ENCODE data around the gene MCRIP1. TPM values are rescaled to one million over a fixed set of nuclear protein-coding genes. Genes with fewer than 3 reads are reported as not detected.

The MCRIP1 gene
- 113 TPM for total RNA-seq
- polyA plus RNA-seq (ENCODE audit: insufficient read depth in 1 of 8, insufficient read length in 8 of 8, low replicate concordance in 1 of 8) = 100 to 1,000 TPM; 123 to 147 (median 134) TPM
- long read RNA-seq, donor 1, transcript MCRIP1-203 (6 exons, 925 nt) = minor isoform, 7 of 28 reads
- long read RNA-seq, donor 1, transcript MCRIP1-201 (5 exons, 1,209 nt) = major isoform, 16 of 28 reads
- long read RNA-seq, donor 1, partial matches to known transcripts = 0 of 28 reads
- long read RNA-seq, donor 1, other reads (novel, unspliced or antisense) = 0 of 28 reads
- long read RNA-seq, donor 2, partial matches to known transcripts = 0 of 3 reads
- long read RNA-seq, donor 2, other reads (novel, unspliced or antisense) = 0 of 3 reads
- long read RNA-seq, donor 3, transcript MCRIP1-207 (4 exons, 2,775 nt) = minor isoform, 8 of 79 reads
- long read RNA-seq, donor 3, transcript MCRIP1-201 (5 exons, 1,209 nt) = major isoform, 44 of 79 reads
- long read RNA-seq, donor 3, transcript MCRIP1-203 (6 exons, 925 nt) = minor isoform, 12 of 79 reads
- long read RNA-seq, donor 3, partial matches to known transcripts = 7 of 79 reads
- long read RNA-seq, donor 3, other reads (novel, unspliced or antisense) = 0 of 79 reads
- long read RNA-seq, donor 4, transcript MCRIP1-201 (5 exons, 1,209 nt) = major isoform, 17 of 50 reads
- long read RNA-seq, donor 4, transcript MCRIP1-207 (4 exons, 2,775 nt) = minor isoform, 6 of 50 reads
- long read RNA-seq, donor 4, transcript MCRIP1-203 (6 exons, 925 nt) = minor isoform, 7 of 50 reads
- long read RNA-seq, donor 4, partial matches to known transcripts = 11 of 50 reads
- long read RNA-seq, donor 4, other reads (novel, unspliced or antisense) = 0 of 50 reads
- long read RNA-seq, donor 5, transcript MCRIP1-201 (5 exons, 1,209 nt) = major isoform, 98 of 161 reads
- long read RNA-seq, donor 5, transcript MCRIP1-207 (4 exons, 2,775 nt) = minor isoform, 14 of 161 reads
- long read RNA-seq, donor 5, transcript MCRIP1-211 (3 exons, 751 nt) = minor isoform, 7 of 161 reads
- long read RNA-seq, donor 5, transcript MCRIP1-203 (6 exons, 925 nt) = minor isoform, 28 of 161 reads
- long read RNA-seq, donor 5, partial matches to known transcripts = 7 of 161 reads
- long read RNA-seq, donor 5, other reads (novel, unspliced or antisense) = 0 of 161 reads
- long read RNA-seq, donor 6, transcript MCRIP1-207 (4 exons, 2,775 nt) = minor isoform, 11 of 149 reads
- long read RNA-seq, donor 6, transcript MCRIP1-203 (6 exons, 925 nt) = minor isoform, 36 of 149 reads
- long read RNA-seq, donor 6, transcript MCRIP1-201 (5 exons, 1,209 nt) = major isoform, 84 of 149 reads
- long read RNA-seq, donor 6, partial matches to known transcripts = 8 of 149 reads
- long read RNA-seq, donor 6, other reads (novel, unspliced or antisense) = 0 of 149 reads
- long read RNA-seq, donor 7, transcript MCRIP1-201 (5 exons, 1,209 nt) = major isoform, 50 of 100 reads
- long read RNA-seq, donor 7, transcript MCRIP1-210 (4 exons, 577 nt) = minor isoform, 11 of 100 reads
- long read RNA-seq, donor 7, transcript MCRIP1-203 (6 exons, 925 nt) = minor isoform, 21 of 100 reads
- long read RNA-seq, donor 7, transcript MCRIP1-207 (4 exons, 2,775 nt) = minor isoform, 6 of 100 reads
- long read RNA-seq, donor 7, partial matches to known transcripts = 6 of 100 reads
- long read RNA-seq, donor 7, other reads (novel, unspliced or antisense) = 0 of 100 reads
- long read RNA-seq, donor 8, transcript MCRIP1-203 (6 exons, 925 nt) = minor isoform, 13 of 45 reads
- long read RNA-seq, donor 8, transcript MCRIP1-201 (5 exons, 1,209 nt) = major isoform, 16 of 45 reads
- long read RNA-seq, donor 8, partial matches to known transcripts = 6 of 45 reads
- long read RNA-seq, donor 8, other reads (novel, unspliced or antisense) = 0 of 45 reads
- long read RNA-seq, donor 9, transcript MCRIP1-201 (5 exons, 1,209 nt) = major isoform, 30 of 54 reads
- long read RNA-seq, donor 9, transcript MCRIP1-207 (4 exons, 2,775 nt) = minor isoform, 5 of 54 reads
- long read RNA-seq, donor 9, transcript MCRIP1-203 (6 exons, 925 nt) = minor isoform, 8 of 54 reads
- long read RNA-seq, donor 9, partial matches to known transcripts = 5 of 54 reads
- long read RNA-seq, donor 9, other reads (novel, unspliced or antisense) = 0 of 54 reads
- long read RNA-seq, donor 10, transcript MCRIP1-203 (6 exons, 925 nt) = minor isoform, 9 of 71 reads
- long read RNA-seq, donor 10, transcript MCRIP1-201 (5 exons, 1,209 nt) = major isoform, 37 of 71 reads
- long read RNA-seq, donor 10, transcript MCRIP1-207 (4 exons, 2,775 nt) = minor isoform, 8 of 71 reads
- long read RNA-seq, donor 10, partial matches to known transcripts = 7 of 71 reads
- long read RNA-seq, donor 10, other reads (novel, unspliced or antisense) = 0 of 71 reads
- long read RNA-seq, donor 11, transcript MCRIP1-203 (6 exons, 925 nt) = minor isoform, 13 of 58 reads
- long read RNA-seq, donor 11, transcript MCRIP1-201 (5 exons, 1,209 nt) = major isoform, 32 of 58 reads
- long read RNA-seq, donor 11, partial matches to known transcripts = 5 of 58 reads
- long read RNA-seq, donor 11, other reads (novel, unspliced or antisense) = 0 of 58 reads

DNA sequence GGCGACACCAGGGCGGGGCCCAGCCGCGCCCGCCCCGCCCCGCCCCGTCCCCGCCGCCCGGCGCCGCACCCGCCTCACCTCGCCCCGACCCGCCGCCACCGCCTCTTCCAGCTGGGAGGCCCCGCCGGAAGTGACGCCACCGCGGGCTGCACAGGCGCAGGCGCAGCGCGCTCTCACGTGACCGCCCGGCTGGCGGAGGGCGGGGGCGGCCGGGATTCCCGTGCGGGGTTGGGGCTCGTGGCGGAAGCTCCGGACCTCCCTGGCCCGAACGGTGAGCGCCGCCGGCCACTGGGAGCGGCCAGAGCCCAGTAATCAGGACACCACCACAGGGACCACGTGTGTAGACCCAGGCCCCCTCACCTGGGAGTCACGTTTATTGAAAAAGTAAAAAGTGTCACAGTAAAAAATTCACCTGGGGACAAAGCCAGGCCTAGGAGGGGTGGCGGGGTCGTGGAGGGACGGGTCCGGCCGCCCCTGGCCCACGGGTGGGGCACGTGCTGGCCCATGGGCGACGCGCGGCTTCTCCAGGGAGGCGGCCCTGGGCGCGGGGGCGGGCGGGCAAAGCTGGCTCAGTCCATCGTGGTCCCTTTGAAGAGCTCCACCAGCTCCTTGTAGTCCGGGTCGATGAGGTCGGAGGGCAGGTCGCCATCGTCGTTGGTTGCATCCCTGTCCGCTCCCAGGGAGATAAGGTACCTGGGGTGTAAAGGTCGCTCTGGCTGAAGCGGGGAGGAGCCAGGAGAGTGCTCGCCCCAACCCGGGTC lies at the start of gene MCRIP1:
Gene MCRIP1 (minus strand): TSS at position 132 of the 761 bp plus-strand sequence. CDS start 8,785 bp downstream, outside the sequence.
- Histone ChIP-seq H3K27ac (ENCODE audit: low read length) (peak within 1 kb of the TSS; percentile 96), H3K27me3 (ENCODE audit: control insufficient read depth, insufficient read depth, low read length) (no peaks in the 10 kb centered on the region), H3K9me3 (replicated peaks; ENCODE audit: control insufficient read depth, low read depth, low read length) (no peaks in the 10 kb centered on the region), H3K4me3 (ENCODE audit: low read length) (peak within 1 kb of the TSS; percentile 93), H3K4me1 (ENCODE audit: control insufficient read depth, insufficient read depth, low read length) (peaks cover 31% of the 10 kb centered on the region), H3K36me3 (ENCODE audit: control insufficient read depth, insufficient read depth, low read length) (peaks cover 9% of the 10 kb centered on the region)
- peak; percentile 97 for DNase-seq
- WGBS (ENCODE audit: insufficient coverage) = under 1% methylated on average over 71 of the region's 76 CpGs

GRCh38 chr17:81879121-81879520 lies 46.0 kb upstream of the MCRIP1 start:
- Histone ChIP-seq H3K27me3 (ENCODE audit: control insufficient read depth, insufficient read depth, low read length) (no peaks in the 10 kb centered on the region), H3K36me3 (ENCODE audit: control insufficient read depth, insufficient read depth, low read length) (peaks cover 26% of the 10 kb centered on the region), H3K4me3 (ENCODE audit: low read length) (no peak overlapping the region), H3K4me1 (ENCODE audit: control insufficient read depth, insufficient read depth, low read length) (no peaks in the 10 kb centered on the region), H3K9me3 (replicated peaks; ENCODE audit: control insufficient read depth, low read depth, low read length) (no peaks in the 10 kb centered on the region), H3K27ac (ENCODE audit: low read length) (no peak overlapping the region)
- no peak for DNase-seq
- WGBS (ENCODE audit: insufficient coverage) = no CpG with 5 or more reads among the region's 5 CpGs

DNA sequence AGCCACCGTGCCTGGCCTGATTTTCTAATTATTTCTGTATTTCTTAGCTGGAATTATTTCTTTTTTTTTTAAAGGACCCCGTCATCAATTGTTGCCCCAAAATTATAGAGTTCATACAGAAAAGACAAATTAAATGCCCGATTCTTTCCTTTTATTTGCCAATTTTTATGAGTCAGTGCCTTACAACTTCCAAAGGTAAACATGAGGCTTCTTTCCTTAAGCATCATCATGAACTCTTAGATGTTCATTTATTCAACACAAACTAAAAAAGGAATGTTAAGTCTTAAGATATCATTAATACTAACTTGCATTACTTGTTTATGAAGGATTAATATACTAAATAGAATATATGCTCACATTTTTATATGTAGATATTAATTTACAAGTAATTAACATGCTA lies 45.2 kb upstream of the MCRIP1 start:
- Histone ChIP-seq H3K36me3 (ENCODE audit: control insufficient read depth, insufficient read depth, low read length) (peaks cover 22% of the 10 kb centered on the region), H3K4me1 (ENCODE audit: control insufficient read depth, insufficient read depth, low read length) (no peaks in the 10 kb centered on the region), H3K27me3 (ENCODE audit: control insufficient read depth, insufficient read depth, low read length) (no peaks in the 10 kb centered on the region), H3K4me3 (ENCODE audit: low read length) (no peak overlapping the region), H3K27ac (ENCODE audit: low read length) (no peak overlapping the region), H3K9me3 (replicated peaks; ENCODE audit: control insufficient read depth, low read depth, low read length) (no peaks in the 10 kb centered on the region)
- 80% methylated on average over 1 of the region's 3 CpGs for WGBS (ENCODE audit: insufficient coverage)
- DNase-seq = no peak

- Histone ChIP-seq H3K27me3 (ENCODE audit: control insufficient read depth, insufficient read depth, low read length) (no peaks in the 10 kb centered on the region), H3K4me3 (ENCODE audit: low read length) (no peak overlapping the region), H3K9me3 (replicated peaks; ENCODE audit: control insufficient read depth, low read depth, low read length) (no peaks in the 10 kb centered on the region), H3K27ac (ENCODE audit: low read length) (no peak overlapping the region), H3K4me1 (ENCODE audit: control insufficient read depth, insufficient read depth, low read length) (peaks cover 5% of the 10 kb centered on the region), H3K36me3 (ENCODE audit: control insufficient read depth, insufficient read depth, low read length) (peaks cover 18% of the 10 kb centered on the region)
- 96% methylated on average over 3 of the region's 5 CpGs for WGBS (ENCODE audit: insufficient coverage)
- no peak for DNase-seq
These were observed 44.5 kb upstream of the MCRIP1 start for GRCh38 chr17:81877569-81877968.

DNA sequence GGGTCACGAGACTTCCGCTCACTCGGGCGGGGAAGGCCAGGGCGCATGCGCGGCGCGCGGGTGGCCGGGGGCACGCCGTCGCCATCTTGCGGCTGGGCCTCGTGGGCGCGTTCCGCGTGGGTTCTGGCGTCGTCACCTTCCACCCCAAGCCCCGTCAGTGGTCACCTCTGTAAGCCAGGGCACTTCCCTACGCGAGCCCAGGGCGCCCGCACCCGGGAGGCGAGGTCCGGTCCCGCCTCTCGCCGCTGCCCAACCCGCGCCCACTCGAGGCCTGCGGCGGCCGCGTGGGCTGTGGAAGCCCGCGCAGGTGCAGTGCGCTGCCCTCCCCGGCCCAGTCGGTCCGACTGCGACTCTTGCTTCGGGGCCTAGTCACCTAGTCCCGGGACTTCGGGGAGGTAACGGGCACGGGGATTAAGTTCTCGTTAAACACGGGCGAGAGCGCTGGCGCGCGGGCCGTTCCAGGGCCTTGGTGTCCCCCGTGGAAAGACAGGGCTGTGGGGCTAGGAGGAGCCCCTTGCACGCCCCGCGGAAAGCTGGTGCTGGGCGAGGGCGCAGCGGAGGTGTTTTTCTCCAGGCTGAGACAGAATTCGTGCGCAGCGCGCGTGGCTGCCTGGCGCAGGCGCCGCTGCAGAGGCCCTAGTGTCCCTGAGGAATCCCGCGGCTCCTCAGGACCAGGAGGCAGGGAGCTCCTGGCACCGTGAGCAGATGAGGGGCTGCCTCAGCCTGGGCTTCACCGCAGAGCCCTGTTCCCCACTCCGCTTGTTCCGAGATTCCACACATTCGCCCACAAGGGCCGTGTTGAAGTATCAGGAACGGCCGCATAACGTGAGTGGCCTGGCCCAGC lies 38.5 kb upstream of the MCRIP1 start:
- Histone ChIP-seq H3K9me3 (replicated peaks; ENCODE audit: control insufficient read depth, low read depth, low read length) (no peaks in the 10 kb centered on the region), H3K4me1 (ENCODE audit: control insufficient read depth, insufficient read depth, low read length) (peaks cover 49% of the 10 kb centered on the region), H3K27ac (ENCODE audit: low read length) (peak overlapping the region; percentile 90), H3K27me3 (ENCODE audit: control insufficient read depth, insufficient read depth, low read length) (no peaks in the 10 kb centered on the region), H3K36me3 (ENCODE audit: control insufficient read depth, insufficient read depth, low read length) (peaks cover 34% of the 10 kb centered on the region), H3K4me3 (ENCODE audit: low read length) (peak overlapping the region; percentile 65)
- peak; percentile 96 for DNase-seq
- WGBS (ENCODE audit: insufficient coverage) = under 1% methylated on average over 86 of the region's 86 CpGs

DNA sequence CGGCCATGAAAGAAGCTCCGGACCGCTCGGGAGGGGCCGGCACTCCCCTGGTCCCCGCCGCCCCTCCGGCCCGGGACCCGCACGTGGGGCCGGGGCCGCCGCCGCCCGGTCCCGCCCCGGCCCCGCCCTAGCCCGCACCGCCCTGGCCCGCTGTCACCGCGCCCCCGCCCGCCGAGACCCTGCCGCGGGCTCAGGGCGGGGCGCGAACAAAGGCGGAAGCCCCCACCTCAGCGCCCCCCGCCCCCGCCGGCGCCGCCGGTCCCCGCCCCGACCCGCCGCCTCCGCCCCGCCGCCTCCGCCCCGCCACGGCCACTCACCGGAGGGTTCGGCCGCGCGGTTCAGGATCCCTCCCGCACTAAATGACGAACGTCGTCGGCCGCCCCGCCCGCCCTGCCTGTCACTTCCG lies 37.9 kb upstream of the MCRIP1 start, which contains the start of gene ARHGDIA:
Gene ARHGDIA (minus strand): TSS at position 357 of the 406 bp plus-strand sequence. CDS start 1,407 bp downstream, outside the sequence.
- Histone ChIP-seq H3K9me3 (replicated peaks; ENCODE audit: control insufficient read depth, low read depth, low read length) (no peaks in the 10 kb centered on the region), H3K27me3 (ENCODE audit: control insufficient read depth, insufficient read depth, low read length) (no peaks in the 10 kb centered on the region), H3K27ac (ENCODE audit: low read length) (peak within 1 kb of the TSS; percentile 94), H3K4me3 (ENCODE audit: low read length) (peak within 1 kb of the TSS; percentile 65), H3K36me3 (ENCODE audit: control insufficient read depth, insufficient read depth, low read length) (peaks cover 38% of the 10 kb centered on the region), H3K4me1 (ENCODE audit: control insufficient read depth, insufficient read depth, low read length) (peaks cover 55% of the 10 kb centered on the region)
- DNase-seq = no peak
- under 1% methylated on average over 36 of the region's 64 CpGs for WGBS (ENCODE audit: insufficient coverage)

Measured in muscle of leg (tissue), 16 donors.